ENCODE results near the gene SLC5A10. TPM values are rescaled to one million over a fixed set of nuclear protein-coding genes. Genes with fewer than 3 reads are reported as not detected.
"Not testable (repeated sequence)": the region's sequence is repeated elsewhere in the genome, so short reads cannot be mapped to it uniquely, and the experiment has no call there.

Gene SLC5A10
- total RNA-seq, 1 donor, result not detected

- no peak for TF ChIP-seq CTCF (IDR thresholded peaks at IDR 0.05; ENCODE audit: insufficient read depth, low read depth, low read length)
- H3K4me3 ChIP-seq (ENCODE audit: low read depth, low read length), result no peak overlapping the region
- DNase-seq (ENCODE audit: low read depth), result no peak
Observed at GRCh38 chr17:18917506-18918032, 34.4 kb upstream of the SLC5A10 start.

DNA sequence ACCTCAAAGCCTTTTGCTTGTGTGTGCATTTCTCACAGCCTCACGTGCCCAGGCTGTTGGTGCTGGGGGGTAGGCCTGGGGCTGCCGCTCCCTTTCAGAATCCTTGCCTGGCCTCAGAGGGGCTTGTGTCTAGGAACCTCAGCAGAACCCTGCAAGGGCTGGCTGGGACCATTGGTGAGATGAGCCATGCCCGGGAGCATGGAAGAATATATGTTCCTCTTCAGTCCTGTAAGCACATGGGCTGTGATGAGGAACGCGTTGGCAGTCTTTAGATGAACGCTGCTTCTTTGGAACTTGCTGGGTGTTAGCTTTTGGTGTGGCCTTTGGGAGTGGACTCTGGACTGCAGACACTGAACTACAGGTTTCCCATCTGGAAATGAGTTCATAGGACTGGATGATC is 32.0 kb upstream of the SLC5A10 start:
- DNase-seq (ENCODE audit: low read depth), result no peak
- H3K4me3 ChIP-seq (ENCODE audit: low read depth, low read length), result no peak overlapping the region
- no peak for TF ChIP-seq CTCF (IDR thresholded peaks at IDR 0.05; ENCODE audit: insufficient read depth, low read depth, low read length)

DNA sequence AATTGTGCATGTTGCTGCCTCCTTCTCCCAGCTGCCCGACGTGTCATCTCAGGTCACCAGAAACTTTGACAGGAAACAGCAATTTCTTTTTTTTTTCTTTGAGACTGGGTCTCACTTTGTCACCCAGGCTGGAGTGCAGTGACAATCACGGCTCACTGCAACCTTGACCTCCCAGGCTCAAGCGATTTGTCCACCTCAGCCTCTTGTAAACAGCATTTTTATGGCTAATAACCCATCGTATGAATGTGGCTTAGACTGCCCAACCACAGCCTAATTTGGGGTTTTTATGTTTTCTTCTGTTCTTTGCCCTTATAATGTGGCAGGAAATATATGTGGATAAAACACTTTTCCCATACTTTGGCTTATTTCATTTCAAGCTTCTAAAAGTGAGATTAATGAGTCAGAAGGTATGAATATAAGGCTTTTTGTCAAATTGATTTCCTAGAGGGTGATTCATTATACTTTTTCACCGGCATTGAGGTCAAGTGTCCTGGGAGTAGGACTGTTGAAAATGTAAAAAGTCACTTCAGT is 31.0 kb upstream of the SLC5A10 start:
- TF ChIP-seq CTCF (IDR thresholded peaks at IDR 0.05; ENCODE audit: insufficient read depth, low read depth, low read length), result no peak
- DNase-seq (ENCODE audit: low read depth), result peak; percentile 5
- H3K4me3 ChIP-seq (ENCODE audit: low read depth, low read length), result no peak overlapping the region

DNA sequence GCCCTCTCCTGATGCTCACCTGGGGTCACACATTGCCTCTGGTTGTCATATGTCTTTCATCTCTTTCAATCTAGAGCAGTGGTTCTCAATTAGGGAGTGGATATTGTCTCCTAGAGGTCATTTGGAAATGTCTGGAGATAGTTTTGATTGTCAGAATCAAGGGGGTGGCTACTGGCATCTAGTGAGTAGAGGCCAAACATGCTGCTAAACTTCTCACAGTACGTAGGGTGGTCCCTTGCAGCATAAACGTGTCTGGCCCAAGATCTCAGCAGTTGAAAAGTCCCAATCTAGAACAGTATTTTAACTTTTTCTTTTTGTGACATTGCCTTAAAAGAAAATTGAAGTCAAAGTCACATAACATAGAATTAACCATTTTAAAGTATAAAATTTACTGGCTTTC is 30.5 kb upstream of the SLC5A10 start:
- no peak for DNase-seq (ENCODE audit: low read depth)
- no peak overlapping the region for H3K4me3 ChIP-seq (ENCODE audit: low read depth, low read length)
- no peak for TF ChIP-seq CTCF (IDR thresholded peaks at IDR 0.05; ENCODE audit: insufficient read depth, low read depth, low read length)

- H3K4me3 ChIP-seq (ENCODE audit: low read depth, low read length), result no peak overlapping the region
- DNase-seq (ENCODE audit: low read depth), result no peak
- TF ChIP-seq CTCF (IDR thresholded peaks at IDR 0.05; ENCODE audit: insufficient read depth, low read depth, low read length), result no peak
Observed at GRCh38 chr17:18921912-18922451, 30.0 kb upstream of the SLC5A10 start.

GRCh38 chr17:18922596-18922995 is 29.4 kb upstream of the SLC5A10 start:
- DNase-seq (ENCODE audit: low read depth); H3K4me3 ChIP-seq (ENCODE audit: low read depth, low read length): not testable (repeated sequence)

- DNase-seq (ENCODE audit: low read depth), result no peak
- no peak for TF ChIP-seq CTCF (IDR thresholded peaks at IDR 0.05; ENCODE audit: insufficient read depth, low read depth, low read length)
- H3K4me3 ChIP-seq (ENCODE audit: low read depth, low read length), result no peak overlapping the region
Observed at GRCh38 chr17:18925187-18925586, 26.8 kb upstream of the SLC5A10 start.

All from fibroblast of villous mesenchyme (primary cell).